GM23248 (cell line): ENCODE measurements around the gene NRP1. TPM values are rescaled to one million over a fixed set of nuclear protein-coding genes. Genes with fewer than 3 reads are reported as not detected.

Experiments
- DNase-seq: peaks from one replicate; pipeline ENCODE4 v3.0.0-alpha.2; 2015
- H2AFZ ChIP-seq: fragments of 200-600 bp; sonication (generic); 2 replicates; pipeline ENCODE4 v1.6.1; 2016; ENCODE audit warnings: antibody characterized with exemption
- H3F3A ChIP-seq: fragments of 200-600 bp; sonication (generic); 2 replicates; pipeline ENCODE4 v1.6.1; 2016; ENCODE audit warnings: mild to moderate bottlenecking, antibody characterized with exemption, mixed run types; ENCODE audit not compliant: insufficient read depth
- H3K27ac ChIP-seq: fragments of 200-600 bp; sonication (generic); 2 replicates; pipeline ENCODE4 v1.5.1; 2016; ENCODE audit warnings: mild to moderate bottlenecking
- H3K27me3 ChIP-seq: fragments of 200-600 bp; sonication (generic); replicated peaks from 2 replicates; pipeline ENCODE4 v1.6.1; 2016; ENCODE audit warnings: mild to moderate bottlenecking; ENCODE audit not compliant: insufficient read depth
- H3K36me3 ChIP-seq: fragments of 200-600 bp; sonication (generic); 2 replicates; pipeline ENCODE4 v1.6.1; 2016; ENCODE audit warnings: low read depth, mild to moderate bottlenecking
- H3K4me1 ChIP-seq: fragments of 200-600 bp; sonication (generic); 2 replicates; pipeline ENCODE4 v1.6.1; 2016; ENCODE audit warnings: mild to moderate bottlenecking; ENCODE audit not compliant: insufficient read depth
- H3K4me2 ChIP-seq: fragments of 200-600 bp; sonication (generic); one replicate; pipeline ENCODE4 v1.6.1; 2016; ENCODE audit warnings: mild to moderate bottlenecking; ENCODE audit not compliant: unreplicated experiment
- H3K4me3 ChIP-seq: fragments of 200-600 bp; sonication (generic); 2 replicates; pipeline ENCODE4 v1.5.1; 2016; ENCODE audit warnings: mild to moderate bottlenecking
- H3K79me2 ChIP-seq: fragments of 200-600 bp; sonication (generic); 2 replicates; pipeline ENCODE4 v1.6.1; 2016; ENCODE audit warnings: mild to moderate bottlenecking; ENCODE audit not compliant: insufficient read depth
- H3K9ac ChIP-seq: fragments of 200-600 bp; sonication (generic); 2 replicates; pipeline ENCODE4 v1.6.1; 2016; ENCODE audit warnings: mild to moderate bottlenecking
- H3K9me2 ChIP-seq: fragments of 200-600 bp; sonication (generic); 2 replicates; pipeline ENCODE4 v1.6.1; 2016; ENCODE audit warnings: mixed run types, mild to moderate bottlenecking, moderate library complexity; ENCODE audit not compliant: insufficient read depth
- H3K9me3 ChIP-seq: fragments of 200-600 bp; sonication (generic); one replicate; pipeline ENCODE4 v1.6.1; 2017; ENCODE audit warnings: low read depth
- H4K20me1 ChIP-seq: fragments of 200-600 bp; sonication (generic); 2 replicates; pipeline ENCODE4 v1.6.0; 2016; ENCODE audit not compliant: insufficient read depth
- EZH2 ChIP-seq: fragments of 200-600 bp; sonication (generic); IDR thresholded peaks from 2 replicates; pipeline ENCODE4 v1.6.1; 2018; ENCODE audit warnings: antibody characterized with exemption, mild to moderate bottlenecking; ENCODE audit not compliant: insufficient read depth, poor library complexity, severe bottlenecking
- EZH2phosphoT487 ChIP-seq: fragments of 200-600 bp; sonication (generic); IDR thresholded peaks from 2 replicates; pipeline ENCODE4 v1.6.1; 2018; ENCODE audit warnings: antibody characterized with exemption, moderate library complexity, mild to moderate bottlenecking, low read depth; ENCODE audit not compliant: insufficient read depth
- WGBS, 2 experiments: methylation state at CpG; one replicate each; pipeline ENCODE4 v1.1.6; 2015 to 2017; ENCODE audit warnings: low lambda C conversion rate in 2 of 2, low coverage in 1 of 2; ENCODE audit errors: missing lambda C conversion rate in 2 of 2; 5-methylcytosine and 5-hydroxymethylcytosine counted together
- in situ Hi-C: fragments of 300-500 bp; cut with MboI; formaldehyde crosslinking; loops from 2 replicates; pipeline ENCODE4 v1.15.0; 2020
- polyA plus RNA-seq: library from polyadenylated mRNA; unstranded; fragments of >200 nt; fragmentation: Nextera tagmentation; extraction: Ambion mirVana; gene quantifications from 2 replicates; pipeline ENCODE4 v1.2.1, GENCODE V29; 2016
- total RNA-seq: library from RNA; depleted of rRNA; stranded (reverse); fragments of >200 nt; shearing (Covaris generic); gene quantifications from 2 replicates; pipeline ENCODE4 v1.2.3, GENCODE V29; 2014

The NRP1 gene
- total and polyA plus RNA-seq, 2 experiments from 2014 or later = 152 to 175 TPM

DNA sequence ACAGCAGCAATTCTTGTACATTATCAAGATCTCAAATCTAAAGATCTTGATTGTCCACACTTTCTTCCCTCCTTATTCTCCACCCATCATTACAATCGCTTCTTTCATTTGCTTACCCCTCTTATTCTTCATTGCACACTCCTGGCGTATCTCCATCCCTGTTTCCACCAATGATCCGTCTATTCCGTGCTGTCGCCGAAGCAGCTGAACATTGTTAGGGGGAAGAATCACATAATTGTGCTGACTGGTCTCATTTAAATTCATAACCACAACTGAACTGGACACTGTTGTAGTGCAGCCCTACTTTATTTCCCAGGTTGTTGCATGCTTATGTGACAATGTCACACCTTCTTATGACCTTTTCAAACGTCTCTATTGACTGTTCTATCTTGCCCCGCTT, 18.9 kb upstream of the NRP1 start:
- H2AFZ ChIP-seq = no peak overlapping the region
- no peak overlapping the region for H3K4me3 ChIP-seq
- H3K79me2 ChIP-seq = no peaks in the 10 kb centered on the region
- no peak overlapping the region for H3K9ac ChIP-seq
- H3F3A ChIP-seq = peaks cover 15% of the 10 kb centered on the region; the same call in 1 of the 2 replicates
- H3K36me3 ChIP-seq = no peaks in the 10 kb centered on the region
- no peaks in the 10 kb centered on the region for H3K9me3 ChIP-seq
- H3K4me2 ChIP-seq = no peak overlapping the region
- no peaks in the 10 kb centered on the region for H3K27me3 ChIP-seq
- no peak for DNase-seq
- H3K27ac ChIP-seq = no peak overlapping the region
- H3K9me2 ChIP-seq = no peaks in the 10 kb centered on the region
- H3K4me1 ChIP-seq = peaks cover 12% of the 10 kb centered on the region
- in situ Hi-C loops = no loop called here
- 81 to 82% methylated on average over 8 of the region's 8 CpGs for WGBS, 2 experiments
- no peaks in the 10 kb centered on the region for H4K20me1 ChIP-seq
- TF ChIP-seq EZH2phosphoT487 (no peak), EZH2 (no peak)

DNA sequence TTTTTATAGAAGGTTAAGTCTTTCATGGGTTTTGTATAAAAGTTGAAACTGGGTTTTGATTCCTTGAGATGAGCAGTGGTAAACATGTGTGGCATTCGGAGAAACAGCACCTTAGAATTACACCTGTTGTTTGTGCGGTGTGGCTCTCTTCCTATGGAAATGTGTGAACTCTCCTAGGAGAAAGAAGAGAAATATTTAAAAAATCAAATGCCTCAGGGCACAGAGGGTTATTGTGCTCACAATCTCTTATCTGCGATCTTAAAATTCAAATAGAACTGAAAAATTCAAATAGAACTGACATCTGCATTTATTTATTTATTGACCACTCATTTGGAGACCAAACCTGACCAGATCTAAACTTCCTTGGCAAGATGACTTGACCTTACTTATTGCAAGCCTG, 18.1 kb upstream of the NRP1 start:
- in situ Hi-C loops = no loop called here
- Histone ChIP-seq H3K4me3 (no peak overlapping the region; the same call in 1 of the 2 replicates), H3K4me2 (peak overlapping the region; percentile 35), H3K27ac (no peak overlapping the region), H3K9ac (no peak overlapping the region), H2AFZ (no peak overlapping the region), H4K20me1 (no peaks in the 10 kb centered on the region), H3K9me2 (no peaks in the 10 kb centered on the region), H3F3A (peaks cover 15% of the 10 kb centered on the region; the same call in 1 of the 2 replicates), H3K27me3 (no peaks in the 10 kb centered on the region), H3K4me1 (peaks cover 12% of the 10 kb centered on the region), H3K9me3 (no peaks in the 10 kb centered on the region), H3K79me2 (no peaks in the 10 kb centered on the region), H3K36me3 (no peaks in the 10 kb centered on the region)
- DNase-seq = no peak
- WGBS, 2 experiments = 97 to 99% methylated on average over 3 of the region's 3 CpGs
- TF ChIP-seq EZH2phosphoT487 (no peak), EZH2 (no peak)

DNA sequence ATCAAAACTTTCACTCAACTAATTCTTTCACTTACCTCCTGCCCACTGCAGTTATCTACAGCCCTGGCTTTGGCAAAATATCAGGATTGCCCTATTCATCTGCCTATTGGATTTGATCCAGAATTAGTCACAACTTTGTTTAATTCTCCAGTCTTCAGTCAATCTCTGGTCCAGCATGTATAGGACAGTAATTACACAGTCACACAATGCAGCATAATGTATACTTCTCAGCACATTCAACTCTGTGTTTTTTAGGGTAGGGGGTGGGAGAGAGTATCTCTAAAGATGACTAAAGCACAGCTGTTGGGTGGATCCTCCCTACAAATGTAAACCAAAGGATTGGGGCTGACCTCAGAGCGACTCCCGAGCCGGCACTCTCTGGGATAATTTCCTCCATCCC, 17.7 kb upstream of the NRP1 start:
- peak; percentile 87 for DNase-seq
- H3K27me3 ChIP-seq = no peaks in the 10 kb centered on the region
- no peak overlapping the region for H2AFZ ChIP-seq
- no peak overlapping the region for H3K9ac ChIP-seq
- peaks cover 16% of the 10 kb centered on the region for H3K4me1 ChIP-seq
- no peaks in the 10 kb centered on the region for H3K9me2 ChIP-seq
- peak overlapping the region; percentile 35 for H3K4me2 ChIP-seq
- TF ChIP-seq EZH2 (no peak), EZH2phosphoT487 (no peak)
- peaks cover 15% of the 10 kb centered on the region; the same call in 1 of the 2 replicates for H3F3A ChIP-seq
- no peaks in the 10 kb centered on the region for H3K9me3 ChIP-seq
- no peaks in the 10 kb centered on the region for H3K79me2 ChIP-seq
- H3K27ac ChIP-seq = no peak overlapping the region
- H3K4me3 ChIP-seq = no peak overlapping the region; the same call in 1 of the 2 replicates
- H4K20me1 ChIP-seq = no peaks in the 10 kb centered on the region
- WGBS, 2 experiments = 32 to 33% methylated on average over 3 of the region's 3 CpGs
- in situ Hi-C loops = no loop called here
- H3K36me3 ChIP-seq = no peaks in the 10 kb centered on the region

DNA sequence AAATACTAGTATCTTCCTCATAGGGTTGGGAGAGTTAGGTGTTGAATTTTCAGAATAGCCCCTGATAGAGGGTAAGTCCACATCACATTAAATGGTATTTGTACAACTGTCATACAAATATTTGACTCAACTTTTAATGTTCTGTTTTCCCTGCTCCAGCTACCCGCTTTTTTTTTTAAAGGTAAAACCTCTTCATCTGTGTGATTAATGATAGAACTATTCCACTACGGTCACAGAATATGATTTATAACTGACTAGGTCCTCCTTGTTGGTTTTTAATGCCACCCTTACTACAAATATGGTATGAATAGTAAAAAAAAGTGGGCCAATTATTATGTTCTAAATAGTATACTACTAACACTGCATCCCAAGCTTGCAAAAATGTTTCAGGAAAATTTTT, 15.6 kb upstream of the NRP1 start:
- Histone ChIP-seq H3K36me3 (no peaks in the 10 kb centered on the region), H3K9me2 (no peaks in the 10 kb centered on the region), H2AFZ (no peak overlapping the region), H3K27me3 (no peaks in the 10 kb centered on the region), H3K4me1 (peaks cover 20% of the 10 kb centered on the region), H3K4me2 (no peak overlapping the region), H4K20me1 (no peaks in the 10 kb centered on the region), H3K79me2 (no peaks in the 10 kb centered on the region), H3K9me3 (no peaks in the 10 kb centered on the region), H3K9ac (no peak overlapping the region), H3F3A (peaks cover 15% of the 10 kb centered on the region; the same call in 1 of the 2 replicates), H3K4me3 (no peak overlapping the region), H3K27ac (no peak overlapping the region)
- 86 to 96% methylated on average over 2 of the region's 2 CpGs for WGBS, 2 experiments
- in situ Hi-C loops = no loop called here
- TF ChIP-seq EZH2phosphoT487 (no peak), EZH2 (no peak)
- DNase-seq = no peak

DNA sequence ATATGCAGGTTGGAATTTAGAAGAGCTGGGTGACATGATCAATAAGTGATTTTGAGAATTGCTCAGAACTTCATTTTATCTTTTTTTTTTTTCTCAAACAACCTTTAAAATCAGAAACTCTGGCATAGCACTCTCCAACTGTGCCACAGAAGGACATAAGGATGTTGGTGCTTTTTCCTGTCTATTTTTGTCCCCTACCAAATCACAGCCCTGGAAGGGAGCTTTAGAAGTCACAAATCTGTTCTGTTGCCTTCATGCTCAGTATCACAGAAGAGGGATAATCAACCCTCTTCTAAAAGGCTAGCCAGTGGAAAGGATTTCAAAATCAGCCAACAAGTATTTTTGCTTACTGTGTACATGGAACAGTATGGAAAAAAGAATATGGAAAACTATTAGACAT, 14.8 kb upstream of the NRP1 start:
- Histone ChIP-seq H3F3A (peaks cover 15% of the 10 kb centered on the region; the same call in 1 of the 2 replicates), H3K4me2 (no peak overlapping the region), H3K36me3 (no peaks in the 10 kb centered on the region), H2AFZ (no peak overlapping the region), H3K79me2 (no peaks in the 10 kb centered on the region), H3K27ac (no peak overlapping the region), H3K27me3 (no peaks in the 10 kb centered on the region), H3K9ac (no peak overlapping the region), H4K20me1 (no peaks in the 10 kb centered on the region), H3K9me3 (no peaks in the 10 kb centered on the region), H3K4me1 (peaks cover 20% of the 10 kb centered on the region), H3K4me3 (no peak overlapping the region), H3K9me2 (no peaks in the 10 kb centered on the region)
- in situ Hi-C loops = loop anchor here (25.0 kb wide), 1 partner anchor 938 kb away; no protein-coding TSS in a partner anchor
- TF ChIP-seq EZH2phosphoT487 (no peak), EZH2 (no peak)
- DNase-seq = no peak
